GM12872 (cell line): ENCODE data around the gene MITF.

Experiments used
- CTCF ChIP-seq: IDR thresholded peaks from 3 replicates; pipeline ENCODE4 v1.5.1; 2011; ENCODE audit warnings: low read depth, mild to moderate bottlenecking, low read length, moderate library complexity; ENCODE audit not compliant: insufficient read depth

Gene MITF

GRCh38 chr3:69994919-69995318 lies 255.7 kb downstream of the MITF start:
- no peak for TF ChIP-seq CTCF

- no peak for TF ChIP-seq CTCF
Measured at GRCh38 chr3:69997631-69998307, 258.5 kb downstream of the MITF start.

- no peak for TF ChIP-seq CTCF
Measured at GRCh38 chr3:69998759-69999139, 259.5 kb downstream of the MITF start.

GRCh38 chr3:69999140-70000027 lies 260.1 kb downstream of the MITF start, which contains the start of gene SAMMSON:
TSS of gene SAMMSON (plus strand) at chr3:69999733.
- no peak for TF ChIP-seq CTCF

GRCh38 chr3:70000028-70000410 lies 260.8 kb downstream of the MITF start:
- TF ChIP-seq CTCF, result no peak

- TF ChIP-seq CTCF, result no peak
Measured at GRCh38 chr3:70000563-70001081, 261.4 kb downstream of the MITF start.

GRCh38 chr3:70003119-70003518 lies 263.9 kb downstream of the MITF start:
- no peak for TF ChIP-seq CTCF
